ENCODE results near the gene MEF2C.

The MEF2C gene

DNA sequence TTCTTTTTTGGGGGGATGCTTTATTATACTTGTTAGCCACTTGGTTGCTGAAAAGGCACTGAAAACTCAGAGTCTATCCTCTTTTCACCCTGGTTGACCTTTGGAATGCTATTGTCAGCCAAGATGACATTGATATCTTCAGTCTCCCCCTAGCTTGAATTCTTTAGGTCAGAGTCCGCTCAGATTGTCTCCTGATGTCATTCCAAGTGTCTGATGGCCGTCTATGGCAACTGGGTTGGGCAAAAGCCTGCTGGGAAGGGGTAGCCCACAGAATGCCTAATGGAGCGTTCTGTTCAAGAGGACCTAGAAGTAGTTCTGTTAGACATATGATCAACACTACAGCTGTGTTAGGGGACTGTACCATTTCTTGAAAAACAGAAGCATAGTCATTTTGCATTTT, 9.7 kb upstream of the MEF2C start:
- no peaks in the 10 kb centered on the region for H4K20me1 ChIP-seq (ENCODE audit: insufficient read depth)
- no peaks in the 10 kb centered on the region for H3K4me1 ChIP-seq (ENCODE audit: low read depth, poor library complexity, severe bottlenecking)
- H3K4me2 ChIP-seq = no peak overlapping the region
- no peak overlapping the region for H2AFZ ChIP-seq (ENCODE audit: low read depth)
- no peaks in the 10 kb centered on the region for H3K36me3 ChIP-seq (ENCODE audit: insufficient read depth)
- H3K27me3 ChIP-seq (ENCODE audit: insufficient read depth, low read depth) = no peaks in the 10 kb centered on the region
- TF ChIP-seq, protein P1, sequence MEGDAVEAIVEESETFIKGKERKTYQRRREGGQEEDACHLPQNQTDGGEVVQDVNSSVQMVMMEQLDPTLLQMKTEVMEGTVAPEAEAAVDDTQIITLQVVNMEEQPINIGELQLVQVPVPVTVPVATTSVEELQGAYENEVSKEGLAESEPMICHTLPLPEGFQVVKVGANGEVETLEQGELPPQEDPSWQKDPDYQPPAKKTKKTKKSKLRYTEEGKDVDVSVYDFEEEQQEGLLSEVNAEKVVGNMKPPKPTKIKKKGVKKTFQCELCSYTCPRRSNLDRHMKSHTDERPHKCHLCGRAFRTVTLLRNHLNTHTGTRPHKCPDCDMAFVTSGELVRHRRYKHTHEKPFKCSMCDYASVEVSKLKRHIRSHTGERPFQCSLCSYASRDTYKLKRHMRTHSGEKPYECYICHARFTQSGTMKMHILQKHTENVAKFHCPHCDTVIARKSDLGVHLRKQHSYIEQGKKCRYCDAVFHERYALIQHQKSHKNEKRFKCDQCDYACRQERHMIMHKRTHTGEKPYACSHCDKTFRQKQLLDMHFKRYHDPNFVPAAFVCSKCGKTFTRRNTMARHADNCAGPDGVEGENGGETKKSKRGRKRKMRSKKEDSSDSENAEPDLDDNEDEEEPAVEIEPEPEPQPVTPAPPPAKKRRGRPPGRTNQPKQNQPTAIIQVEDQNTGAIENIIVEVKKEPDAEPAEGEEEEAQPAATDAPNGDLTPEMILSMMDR (conservative IDR thresholded peaks at IDR 0.05; ENCODE audit: low read depth, low read length) = no peak
- no peak overlapping the region for H3K9ac ChIP-seq
- no peak overlapping the region for H3K27ac ChIP-seq
- H3K4me3 ChIP-seq (IDR thresholded peaks at IDR 0.05; ENCODE audit: insufficient read depth, low read depth, low read length) = no peak overlapping the region
- H3K79me2 ChIP-seq (ENCODE audit: insufficient read depth, low read depth) = no peaks in the 10 kb centered on the region

DNA sequence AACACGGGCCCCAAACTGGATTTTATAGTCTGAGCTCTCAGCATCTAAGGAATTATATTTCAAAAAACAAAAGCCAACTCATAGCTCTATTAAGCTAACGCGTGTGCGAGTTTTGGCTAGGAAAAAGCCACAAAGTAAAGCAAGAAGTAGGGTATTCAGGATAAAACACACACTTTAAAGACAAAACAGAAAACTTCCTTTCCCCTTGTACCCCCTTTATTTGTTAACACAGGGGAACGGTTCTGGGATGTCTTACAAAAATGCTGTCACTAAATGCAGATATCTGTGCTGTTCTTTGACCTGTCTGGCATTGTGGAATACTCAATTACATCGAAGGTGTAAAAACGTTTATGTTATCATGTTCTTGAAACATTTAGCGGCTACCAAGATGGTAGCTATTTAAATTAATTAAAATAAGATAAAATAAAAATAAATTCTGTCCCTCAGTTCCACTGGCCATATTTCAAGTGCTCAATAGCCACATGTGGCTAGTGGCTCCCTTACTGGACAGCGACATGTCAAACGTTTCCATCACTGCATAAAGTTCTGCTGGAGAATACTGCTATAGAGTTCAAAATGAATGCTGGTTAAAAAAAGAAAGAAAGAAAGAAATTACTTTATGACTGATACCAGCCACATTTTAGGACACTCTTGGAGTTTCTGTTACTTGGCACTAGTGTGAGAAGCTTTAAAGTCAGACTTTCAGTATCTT, 7.2 kb upstream of the MEF2C start:
- TF ChIP-seq, protein P1 (conservative IDR thresholded peaks at IDR 0.05; ENCODE audit: low read depth, low read length) = no peak
- no peaks in the 10 kb centered on the region for H3K36me3 ChIP-seq (ENCODE audit: insufficient read depth)
- no peak overlapping the region for H3K27ac ChIP-seq
- H3K27me3 ChIP-seq (ENCODE audit: insufficient read depth, low read depth) = no peaks in the 10 kb centered on the region
- H3K4me1 ChIP-seq (ENCODE audit: low read depth, poor library complexity, severe bottlenecking) = peaks cover 10% of the 10 kb centered on the region
- no peaks in the 10 kb centered on the region for H3K79me2 ChIP-seq (ENCODE audit: insufficient read depth, low read depth)
- H3K4me2 ChIP-seq = no peak overlapping the region
- no peak overlapping the region for H3K9ac ChIP-seq
- no peaks in the 10 kb centered on the region for H4K20me1 ChIP-seq (ENCODE audit: insufficient read depth)
- H3K4me3 ChIP-seq (IDR thresholded peaks at IDR 0.05; ENCODE audit: insufficient read depth, low read depth, low read length) = no peak overlapping the region
- no peak overlapping the region for H2AFZ ChIP-seq (ENCODE audit: low read depth)

DNA sequence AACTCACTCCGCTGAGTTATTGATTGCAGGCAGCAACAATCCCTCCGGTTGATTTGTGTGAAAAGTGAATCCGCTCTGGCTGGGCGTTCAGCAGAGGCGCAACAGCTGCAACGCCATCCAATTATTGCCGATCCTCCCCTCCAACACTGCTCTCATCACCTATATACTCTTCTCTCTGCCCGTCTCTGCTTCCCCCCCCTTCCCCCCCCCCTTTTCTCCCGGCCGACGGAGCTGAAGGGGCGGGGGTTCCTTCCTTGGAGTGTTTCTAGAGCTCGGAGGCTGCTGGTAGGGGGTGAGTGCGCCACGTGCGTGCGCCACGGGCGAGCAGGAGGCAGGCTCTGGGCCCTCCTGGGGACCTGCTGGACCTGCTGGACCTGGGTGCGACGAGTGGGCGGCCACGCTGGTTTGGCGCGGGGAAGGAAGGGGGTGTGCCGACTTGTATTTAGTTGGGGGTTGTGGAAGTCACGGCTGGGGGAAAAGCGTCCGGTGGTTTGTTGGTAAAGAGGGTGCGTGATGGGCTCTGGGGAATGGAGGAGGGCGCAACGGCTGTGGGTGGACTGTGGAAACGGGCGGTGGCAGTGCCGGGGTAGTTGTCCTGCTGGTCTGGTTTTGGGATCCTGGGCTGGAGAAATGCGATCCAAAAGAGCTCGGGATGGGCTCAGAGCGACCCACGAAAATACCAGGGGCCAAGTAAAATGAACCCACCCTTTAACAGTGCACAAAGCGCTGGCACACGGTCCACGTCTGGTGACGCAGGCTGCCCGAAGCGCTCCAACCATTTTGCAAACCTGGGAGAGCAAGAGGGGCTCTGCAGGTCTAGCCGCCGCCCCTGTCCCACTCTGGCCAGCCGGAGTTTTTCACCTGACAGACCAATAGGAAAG, 6.4 kb upstream of the MEF2C start:
- no peak overlapping the region for H3K4me2 ChIP-seq
- TF ChIP-seq, protein P1 (conservative IDR thresholded peaks at IDR 0.05; ENCODE audit: low read depth, low read length) = no peak
- no peak overlapping the region for H3K27ac ChIP-seq
- no peaks in the 10 kb centered on the region for H4K20me1 ChIP-seq (ENCODE audit: insufficient read depth)
- H3K27me3 ChIP-seq (ENCODE audit: insufficient read depth, low read depth) = no peaks in the 10 kb centered on the region
- H3K36me3 ChIP-seq (ENCODE audit: insufficient read depth) = no peaks in the 10 kb centered on the region
- H2AFZ ChIP-seq (ENCODE audit: low read depth) = no peak overlapping the region
- no peak overlapping the region for H3K9ac ChIP-seq
- H3K79me2 ChIP-seq (ENCODE audit: insufficient read depth, low read depth) = no peaks in the 10 kb centered on the region
- no peak overlapping the region for H3K4me3 ChIP-seq (IDR thresholded peaks at IDR 0.05; ENCODE audit: insufficient read depth, low read depth, low read length)
- peaks cover 14% of the 10 kb centered on the region for H3K4me1 ChIP-seq (ENCODE audit: low read depth, poor library complexity, severe bottlenecking)

DNA sequence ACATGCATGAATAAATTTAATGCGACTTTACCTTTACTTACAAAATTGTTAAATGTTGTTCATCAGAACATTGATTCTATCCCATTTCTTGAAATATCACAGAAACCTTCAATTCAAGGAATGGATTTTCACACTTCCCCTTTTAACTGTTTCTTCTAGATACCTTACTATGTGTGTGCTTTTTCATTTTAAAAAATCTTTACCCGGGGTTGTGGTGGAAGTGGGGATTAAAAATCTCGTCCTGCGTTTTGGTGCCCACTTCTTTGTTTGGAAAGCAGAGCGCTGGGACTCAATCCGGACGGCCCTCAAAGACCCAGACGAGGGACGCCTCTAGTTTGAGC, 5.8 kb upstream of the MEF2C start:
- TF ChIP-seq, protein P1 (conservative IDR thresholded peaks at IDR 0.05; ENCODE audit: low read depth, low read length) = no peak
- Histone ChIP-seq H3K9ac (no peak overlapping the region), H3K4me1 (ENCODE audit: low read depth, poor library complexity, severe bottlenecking) (peaks cover 14% of the 10 kb centered on the region), H3K27ac (no peak overlapping the region), H3K79me2 (ENCODE audit: insufficient read depth, low read depth) (no peaks in the 10 kb centered on the region), H3K4me3 (IDR thresholded peaks at IDR 0.05; ENCODE audit: insufficient read depth, low read depth, low read length) (no peak overlapping the region), H3K4me2 (no peak overlapping the region), H3K36me3 (ENCODE audit: insufficient read depth) (no peaks in the 10 kb centered on the region), H4K20me1 (ENCODE audit: insufficient read depth) (no peaks in the 10 kb centered on the region), H3K27me3 (ENCODE audit: insufficient read depth, low read depth) (no peaks in the 10 kb centered on the region), H2AFZ (ENCODE audit: low read depth) (no peak overlapping the region)

Measured in KMS-11 (cell line).